Vagina (tissue), 2 donors: ENCODE data around the gene PTPRG. TPM values are rescaled to one million over a fixed set of nuclear protein-coding genes. Genes with fewer than 3 reads are reported as not detected.

Source experiments
- DNase-seq, 2 donors: peaks; one replicate each; pipeline ENCODE4 v3.0.0-alpha.2; 2017; ENCODE audit errors: extremely low spot score in 2 of 2
- H3K27ac ChIP-seq: fragments of 200-600 bp; sonication (generic); one replicate; pipeline ENCODE4 v1.5.1; 2019
- H3K27me3 ChIP-seq: fragments of 200-600 bp; sonication (generic); one replicate; pipeline ENCODE4 v1.5.1; 2019
- H3K36me3 ChIP-seq, 2 donors: fragments of 200-600 bp; sonication (generic); one replicate each; pipeline ENCODE4 v1.5.1; 2017 to 2019
- H3K4me1 ChIP-seq: fragments of 200-600 bp; sonication (generic); one replicate; pipeline ENCODE4 v1.5.1; 2019
- H3K4me3 ChIP-seq, 2 donors: fragments of 200-600 bp; sonication (generic); 1 replicate in 1 of 2; 2 replicates in 1 of 2; pipeline ENCODE4 v1.5.1; 2016 to 2019
- H3K9me3 ChIP-seq: fragments of 200-600 bp; sonication (generic); one replicate; pipeline ENCODE4 v1.5.1; 2019
- POLR2A ChIP-seq, 2 donors: fragments of 450-650 bp; IDR thresholded peaks; one replicate each; pipeline ENCODE4 v1.6.1; 2017; ENCODE audit warnings: antibody characterized with exemption in 2 of 2, mild to moderate bottlenecking in 2 of 2, moderate library complexity in 2 of 2
- POLR2AphosphoS5 ChIP-seq, 2 donors: sonication (generic); formaldehyde crosslinking; IDR thresholded peaks; one replicate each; pipeline ENCODE4 v1.9.0; 2017; ENCODE audit warnings: antibody characterized with exemption in 2 of 2, mild to moderate bottlenecking in 2 of 2, low read depth in 1 of 2; ENCODE audit not compliant: insufficient read depth in 1 of 2
- intact Hi-C: fragments of 100-400 bp; cut with DNase I; formaldehyde crosslinking; loops from one replicate; pipeline ENCODE4 v1.15.1; 2023
- total RNA-seq: library from RNA; depleted of rRNA; stranded (reverse); fragments of >200 nt; gene quantifications from one replicate; pipeline ENCODE4 v1.2.3, GENCODE V29; 2016
- TF ChIP-seq, protein P1 (sequence below), 3 experiments: fragments of 450-650 bp in 2 of 3; fragments of 200-600 bp in 1 of 3; sonication (generic) in 1 of 3; IDR thresholded peaks; one replicate each; pipeline ENCODE4 v1.5.1; 2017 to 2019; ENCODE audit warnings: antibody characterized with exemption in 3 of 3, mild to moderate bottlenecking in 2 of 3, moderate library complexity in 2 of 3

The PTPRG gene
- total RNA-seq, 1 donor from 2014 or later, result 47.6 TPM

DNA sequence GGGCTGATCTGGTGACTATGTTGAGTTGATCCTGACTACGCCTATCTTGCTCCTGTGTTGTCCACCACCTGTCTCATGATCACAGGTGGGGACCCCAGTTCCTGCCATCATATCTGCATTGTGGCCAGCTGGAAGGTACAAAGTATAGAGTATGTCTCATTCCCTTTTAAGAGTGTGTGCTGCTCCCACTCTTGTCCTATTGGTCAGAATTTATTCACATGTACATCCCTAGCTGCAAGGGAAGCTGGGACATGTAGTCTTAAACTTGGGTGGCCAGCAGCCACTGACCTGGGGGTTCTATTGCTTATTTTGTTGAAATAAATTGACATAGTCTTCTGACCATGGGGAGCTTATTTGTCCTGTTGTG lies 373.1 kb downstream of the PTPRG start:
- Histone ChIP-seq H3K36me3 (no peaks in the 10 kb centered on the region), H3K27me3 (no peaks in the 10 kb centered on the region), H3K4me3 (no peak overlapping the region), H3K27ac (no peak overlapping the region), H3K4me1 (peaks cover 17% of the 10 kb centered on the region), H3K9me3 (no peaks in the 10 kb centered on the region)
- DNase-seq, result no peak
- intact Hi-C loops, result loop anchor here (10.0 kb wide), 1 partner anchor 370 kb away; the partner anchor contains the start of gene PTPRG
- TF ChIP-seq POLR2A (IDR thresholded peaks at IDR 0.05) (no peak), POLR2AphosphoS5 (IDR thresholded peaks at IDR 0.05; ENCODE audit: insufficient read depth in 1 of 2, low read depth in 1 of 2) (no peak)

GRCh38 chr3:61935814-61936213 lies 374.4 kb downstream of the PTPRG start:
- H3K36me3 ChIP-seq, result no peaks in the 10 kb centered on the region
- H3K27me3 ChIP-seq, result no peaks in the 10 kb centered on the region
- DNase-seq, result no peak
- peaks cover 5% of the 10 kb centered on the region for H3K4me1 ChIP-seq
- no peak overlapping the region for H3K4me3 ChIP-seq
- intact Hi-C loops, result loop anchor here (10.0 kb wide), 1 partner anchor 371 kb away; the partner anchor contains the start of gene PTPRG
- no peak overlapping the region for H3K27ac ChIP-seq
- no peak for TF ChIP-seq POLR2AphosphoS5 (IDR thresholded peaks at IDR 0.05; ENCODE audit: insufficient read depth in 1 of 2, low read depth in 1 of 2)
- TF ChIP-seq, protein P1, sequence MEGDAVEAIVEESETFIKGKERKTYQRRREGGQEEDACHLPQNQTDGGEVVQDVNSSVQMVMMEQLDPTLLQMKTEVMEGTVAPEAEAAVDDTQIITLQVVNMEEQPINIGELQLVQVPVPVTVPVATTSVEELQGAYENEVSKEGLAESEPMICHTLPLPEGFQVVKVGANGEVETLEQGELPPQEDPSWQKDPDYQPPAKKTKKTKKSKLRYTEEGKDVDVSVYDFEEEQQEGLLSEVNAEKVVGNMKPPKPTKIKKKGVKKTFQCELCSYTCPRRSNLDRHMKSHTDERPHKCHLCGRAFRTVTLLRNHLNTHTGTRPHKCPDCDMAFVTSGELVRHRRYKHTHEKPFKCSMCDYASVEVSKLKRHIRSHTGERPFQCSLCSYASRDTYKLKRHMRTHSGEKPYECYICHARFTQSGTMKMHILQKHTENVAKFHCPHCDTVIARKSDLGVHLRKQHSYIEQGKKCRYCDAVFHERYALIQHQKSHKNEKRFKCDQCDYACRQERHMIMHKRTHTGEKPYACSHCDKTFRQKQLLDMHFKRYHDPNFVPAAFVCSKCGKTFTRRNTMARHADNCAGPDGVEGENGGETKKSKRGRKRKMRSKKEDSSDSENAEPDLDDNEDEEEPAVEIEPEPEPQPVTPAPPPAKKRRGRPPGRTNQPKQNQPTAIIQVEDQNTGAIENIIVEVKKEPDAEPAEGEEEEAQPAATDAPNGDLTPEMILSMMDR (IDR thresholded peaks at IDR 0.05), result no peak
- no peak for TF ChIP-seq POLR2A (IDR thresholded peaks at IDR 0.05)
- H3K9me3 ChIP-seq, result no peaks in the 10 kb centered on the region

- DNase-seq, result no peak
- intact Hi-C loops, result loop anchor here (10.0 kb wide), 1 partner anchor 372 kb away; the partner anchor contains the start of gene PTPRG
- no peak overlapping the region for H3K27ac ChIP-seq
- H3K27me3 ChIP-seq, result no peaks in the 10 kb centered on the region
- H3K4me1 ChIP-seq, result peaks cover 5% of the 10 kb centered on the region
- no peaks in the 10 kb centered on the region for H3K36me3 ChIP-seq
- TF ChIP-seq, protein P1 (IDR thresholded peaks at IDR 0.05), result peak in 2 of 3 experiments; percentile 22 to 26
- TF ChIP-seq POLR2AphosphoS5 (IDR thresholded peaks at IDR 0.05; ENCODE audit: insufficient read depth in 1 of 2, low read depth in 1 of 2), result no peak
- TF ChIP-seq POLR2A (IDR thresholded peaks at IDR 0.05), result no peak
- no peaks in the 10 kb centered on the region for H3K9me3 ChIP-seq
- no peak overlapping the region for H3K4me3 ChIP-seq
Observed at GRCh38 chr3:61936344-61936937, 375.1 kb downstream of the PTPRG start.

DNA sequence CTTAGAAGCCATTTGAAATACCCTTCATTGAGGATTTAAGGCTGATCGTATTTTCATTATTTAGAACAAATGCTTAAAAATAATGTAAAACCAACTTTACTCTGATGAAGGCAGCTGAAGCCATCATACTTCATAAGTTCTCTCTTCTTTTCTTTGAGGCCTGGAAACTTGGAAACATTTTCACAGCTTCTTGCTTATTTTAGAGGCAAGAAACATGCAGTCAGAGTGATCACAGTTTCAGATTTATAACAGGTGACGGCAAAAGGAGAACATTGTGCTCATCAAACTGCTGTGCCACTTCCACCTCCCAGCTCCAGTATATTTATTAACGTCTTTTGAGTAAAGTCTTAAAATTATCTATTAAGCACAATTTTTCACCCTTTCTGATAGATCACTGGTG lies 376.1 kb downstream of the PTPRG start:
- intact Hi-C loops, result loop anchor here (10.0 kb wide), 1 partner anchor 373 kb away; the partner anchor contains the start of gene PTPRG
- Histone ChIP-seq H3K9me3 (no peaks in the 10 kb centered on the region), H3K4me1 (peaks cover 5% of the 10 kb centered on the region), H3K27ac (no peak overlapping the region), H3K4me3 (no peak overlapping the region), H3K27me3 (no peaks in the 10 kb centered on the region), H3K36me3 (no peaks in the 10 kb centered on the region)
- TF ChIP-seq POLR2A (IDR thresholded peaks at IDR 0.05) (no peak), POLR2AphosphoS5 (IDR thresholded peaks at IDR 0.05; ENCODE audit: insufficient read depth in 1 of 2, low read depth in 1 of 2) (no peak)
- TF ChIP-seq, protein P1 (IDR thresholded peaks at IDR 0.05), result no peak
- no peak for DNase-seq

- Histone ChIP-seq H3K36me3 (no peaks in the 10 kb centered on the region), H3K4me3 (no peak overlapping the region), H3K9me3 (no peaks in the 10 kb centered on the region), H3K27me3 (no peaks in the 10 kb centered on the region), H3K4me1 (peaks cover 5% of the 10 kb centered on the region), H3K27ac (no peak overlapping the region)
- no peak for TF ChIP-seq POLR2A (IDR thresholded peaks at IDR 0.05)
- TF ChIP-seq, protein P1 (IDR thresholded peaks at IDR 0.05), result no peak
- TF ChIP-seq POLR2AphosphoS5 (IDR thresholded peaks at IDR 0.05; ENCODE audit: insufficient read depth in 1 of 2, low read depth in 1 of 2), result no peak
- no peak for DNase-seq
- intact Hi-C loops, result loop anchor here (10.0 kb wide), 1 partner anchor 374 kb away; the partner anchor contains the start of gene PTPRG
Observed at GRCh38 chr3:61938878-61939549, 377.6 kb downstream of the PTPRG start.
